K562 (cell line): ENCODE data around the gene GNL3. TPM values are rescaled to one million over a fixed set of nuclear protein-coding genes. Genes with fewer than 3 reads are reported as not detected.

Experiments
- ASH1L ChIP-seq: fragments of 450-650 bp; IDR thresholded peaks from 2 replicates; pipeline ENCODE4 v1.6.1; 2018; ENCODE audit warnings: borderline replicate concordance, mild to moderate bottlenecking, low read depth; ENCODE audit not compliant: partially characterized antibody
- BDP1 ChIP-seq: IDR thresholded peaks from 3 replicates; pipeline ENCODE4 v1.6.1; 2011; ENCODE audit not compliant: insufficient read length, insufficient read depth
- CEBPB ChIP-seq: fragments of 450-650 bp; IDR thresholded peaks from 2 replicates; pipeline ENCODE4 v1.6.1; 2016; ENCODE audit warnings: missing genetic modification characterization, missing compliant biosample characterization
- ELF4 ChIP-seq: fragments of 450-650 bp; formaldehyde crosslinking; IDR thresholded peaks from 2 replicates; pipeline ENCODE4 v1.4.0; 2022; ENCODE audit warnings: missing genetic modification characterization
- MIER1 ChIP-seq: fragments of 450-650 bp; IDR thresholded peaks from 2 replicates; pipeline ENCODE4 v1.6.1; 2016; ENCODE audit warnings: antibody characterized with exemption, mild to moderate bottlenecking, low read depth
- MLX ChIP-seq, 2 experiments: fragments of 450-650 bp in 1 of 2; sonication (generic) in 1 of 2; formaldehyde crosslinking; conservative IDR thresholded peaks; 2 replicates each; pipeline versions ENCODE4 v1.4.0 to v1.8.1; 2020 to 2022; ENCODE audit warnings: mild to moderate bottlenecking in 1 of 2, missing genetic modification reagents in 1 of 2
- MXI1 ChIP-seq: IDR thresholded peaks from 2 replicates; pipeline ENCODE4 v1.6.1; 2011; ENCODE audit warnings: low read depth, mild to moderate bottlenecking, improper control_type of control experiment, low read length
- POLR2AphosphoS2 ChIP-seq: IDR thresholded peaks from 2 replicates; pipeline ENCODE4 v1.6.1; 2012; ENCODE audit warnings: low read length, improper control_type of control experiment
- PTRF ChIP-seq: fragments of 450-650 bp; IDR thresholded peaks from 2 replicates; pipeline ENCODE4 v1.6.1; 2016; ENCODE audit warnings: mild to moderate bottlenecking, missing genetic modification characterization, missing compliant biosample characterization
- RNF2 ChIP-seq: sonication (generic); IDR thresholded peaks from 2 replicates; pipeline ENCODE4 v1.6.1; 2016
- SIX5 ChIP-seq, 2 experiments: IDR thresholded peaks; 2 replicates each; pipeline ENCODE4 v1.6.1; 2011; ENCODE audit warnings: low read length in 2 of 2, borderline replicate concordance in 1 of 2, low read depth in 1 of 2, mild to moderate bottlenecking in 1 of 2, moderate library complexity in 1 of 2; ENCODE audit not compliant: insufficient read depth in 1 of 2
- ZBTB8A ChIP-seq: fragments of 450-650 bp; IDR thresholded peaks from 2 replicates; pipeline ENCODE4 v1.6.1; 2018; ENCODE audit warnings: mild to moderate bottlenecking, moderate library complexity; ENCODE audit not compliant: partially characterized antibody
- ZFP30 ChIP-seq: fragments of 250-450 bp; sonication (Bioruptor Pico); IDR thresholded peaks from 2 replicates; pipeline ENCODE4 v1.8.0; 2022; ENCODE audit warnings: moderate library complexity, mild to moderate bottlenecking, inconsistent platforms, borderline replicate concordance
- ZNF398 ChIP-seq: fragments of 250-450 bp; sonication (Bioruptor Pico); IDR thresholded peaks from 2 replicates; pipeline ENCODE4 v1.8.0; 2021; ENCODE audit warnings: moderate library complexity, mild to moderate bottlenecking, inconsistent platforms
- polyA plus RNA-seq, 8 experiments: library from polyadenylated mRNA; depleted of rRNA in 4 of 8; stranded (reverse) in 5 of 8; unstranded in 3 of 8; fragments of >200 nt; fragmentation: Nextera tagmentation in 2 of 8; fragmentation: Illumina TruSeq in 1 of 8; extraction: Ambion mirVana in 2 of 8; extraction: Trizol in 1 of 8; gene quantifications; 2 replicates each; pipeline versions ENCODE4 v1.2.1 to v1.2.3, GENCODE V29; 2011 to 2014; ENCODE audit warnings: inconsistent platforms in 1 of 8, missing spikeins in 1 of 8
- total RNA-seq, 7 experiments: library from RNA; depleted of rRNA in 6 of 7; stranded (reverse); fragments of >200 nt in 6 of 7; fragmentation: Illumina TruSeq in 2 of 7; extraction: Trizol in 2 of 7; gene quantifications; 2 replicates each; pipeline versions ENCODE4 v1.2.1 to v1.2.3, GENCODE V29; 2011 to 2021; ENCODE audit warnings: low replicate concordance in 1 of 7
- TF ChIP-seq, protein P1 (sequence below): IDR thresholded peaks from 2 replicates; pipeline ENCODE4 v1.6.1; 2014; ENCODE audit warnings: antibody characterized with exemption
- TF ChIP-seq, protein P2 (sequence below): conservative IDR thresholded peaks from 2 replicates; pipeline ENCODE4 v1.6.1; 2011; ENCODE audit warnings: low read depth, mild to moderate bottlenecking, low read length; ENCODE audit not compliant: control insufficient read depth
- TF ChIP-seq, protein P3 (sequence below), 2 experiments: IDR thresholded peaks in 1 of 2; conservative IDR thresholded peaks in 1 of 2; 2 replicates each; pipeline ENCODE4 v1.6.1; 2016; ENCODE audit warnings: low read depth in 2 of 2, mild to moderate bottlenecking in 1 of 2, missing compliant biosample characterization in 1 of 2, missing genetic modification characterization in 1 of 2, moderate library complexity in 1 of 2

Gene GNL3
- total and polyA plus RNA-seq, 9 of the 15 experiments (the other 6 are each of a cell fraction or from before 2014, with no cell fraction given) = 132 to 313 (median 220) TPM

GRCh38 chr3:52705688-52706686 lies 20.2 kb downstream of the GNL3 start, which contains the start of the genes GLT8D1 and SPCS1 (continued):
- TF ChIP-seq ZNF398 (no peak), RNF2 (0 out of 2 replicates have a peak, but pooled peaks have one; percentile 32), ELF4 (no peak), ASH1L (no peak), POLR2AphosphoS2 (no peak), MIER1 (no peak), ZBTB8A (no peak), BDP1 (no peak), ZFP30 (CRISPR knock-in tag) (no peak), CEBPB (tag) (no peak), MLX (CRISPR knock-in tag; conservative IDR thresholded peaks at IDR 0.05) (no peak), PTRF (tag) (no peak), MXI1 (peak; percentile 62), SIX5 (IDR thresholded peaks at IDR 0.05; ENCODE audit: borderline replicate concordance in 1 of 2, insufficient read depth in 1 of 2, low read depth in 1 of 2, low read length in 2 of 2) (no peak)
- TF ChIP-seq, protein P1, sequence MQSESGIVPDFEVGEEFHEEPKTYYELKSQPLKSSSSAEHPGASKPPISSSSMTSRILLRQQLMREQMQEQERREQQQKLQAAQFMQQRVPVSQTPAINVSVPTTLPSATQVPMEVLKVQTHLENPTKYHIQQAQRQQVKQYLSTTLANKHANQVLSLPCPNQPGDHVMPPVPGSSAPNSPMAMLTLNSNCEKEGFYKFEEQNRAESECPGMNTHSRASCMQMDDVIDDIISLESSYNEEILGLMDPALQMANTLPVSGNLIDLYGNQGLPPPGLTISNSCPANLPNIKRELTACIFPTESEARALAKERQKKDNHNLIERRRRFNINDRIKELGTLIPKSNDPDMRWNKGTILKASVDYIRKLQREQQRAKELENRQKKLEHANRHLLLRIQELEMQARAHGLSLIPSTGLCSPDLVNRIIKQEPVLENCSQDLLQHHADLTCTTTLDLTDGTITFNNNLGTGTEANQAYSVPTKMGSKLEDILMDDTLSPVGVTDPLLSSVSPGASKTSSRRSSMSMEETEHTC = no peak
- TF ChIP-seq, protein P2, sequence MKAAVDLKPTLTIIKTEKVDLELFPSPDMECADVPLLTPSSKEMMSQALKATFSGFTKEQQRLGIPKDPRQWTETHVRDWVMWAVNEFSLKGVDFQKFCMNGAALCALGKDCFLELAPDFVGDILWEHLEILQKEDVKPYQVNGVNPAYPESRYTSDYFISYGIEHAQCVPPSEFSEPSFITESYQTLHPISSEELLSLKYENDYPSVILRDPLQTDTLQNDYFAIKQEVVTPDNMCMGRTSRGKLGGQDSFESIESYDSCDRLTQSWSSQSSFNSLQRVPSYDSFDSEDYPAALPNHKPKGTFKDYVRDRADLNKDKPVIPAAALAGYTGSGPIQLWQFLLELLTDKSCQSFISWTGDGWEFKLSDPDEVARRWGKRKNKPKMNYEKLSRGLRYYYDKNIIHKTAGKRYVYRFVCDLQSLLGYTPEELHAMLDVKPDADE = peak; percentile 75
- TF ChIP-seq, protein P3, sequence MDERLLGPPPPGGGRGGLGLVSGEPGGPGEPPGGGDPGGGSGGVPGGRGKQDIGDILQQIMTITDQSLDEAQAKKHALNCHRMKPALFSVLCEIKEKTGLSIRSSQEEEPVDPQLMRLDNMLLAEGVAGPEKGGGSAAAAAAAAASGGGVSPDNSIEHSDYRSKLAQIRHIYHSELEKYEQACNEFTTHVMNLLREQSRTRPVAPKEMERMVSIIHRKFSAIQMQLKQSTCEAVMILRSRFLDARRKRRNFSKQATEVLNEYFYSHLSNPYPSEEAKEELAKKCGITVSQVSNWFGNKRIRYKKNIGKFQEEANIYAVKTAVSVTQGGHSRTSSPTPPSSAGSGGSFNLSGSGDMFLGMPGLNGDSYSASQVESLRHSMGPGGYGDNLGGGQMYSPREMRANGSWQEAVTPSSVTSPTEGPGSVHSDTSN (CRISPR knock-in tag; IDR thresholded peaks at IDR 0.05; ENCODE audit: low read depth) = no peak
- TF ChIP-seq, protein P3 (tag; conservative IDR thresholded peaks at IDR 0.05; ENCODE audit: low read depth) = no peak
